B cell (primary cell): Measurements from ENCODE around the gene ARHGAP1. TPM values are rescaled to one million over a fixed set of nuclear protein-coding genes. Genes with fewer than 3 reads are reported as not detected.

Experiments used
- ATAC-seq: fragments of 200-7000 bp; cut with Tn5 transposase; one replicate; pipeline ENCODE4 v1.10.0; 2021; ENCODE audit warnings: low read depth, mild to moderate bottlenecking, moderate number of reproducible peaks, moderate library complexity
- CTCF ChIA-PET: fragments of 350-600 bp; sonication (Branson Sonifier 250); formaldehyde crosslinking; loops from one replicate; lab custom pipeline; 2021; ENCODE audit warnings: antibody characterized with exemption, inconsistent platforms; lab: Charles Lee
- POLR2A ChIA-PET: fragments of 350-600 bp; sonication (Branson Sonifier 250); formaldehyde crosslinking; loops from one replicate; lab custom pipeline; 2021; ENCODE audit warnings: antibody characterized with exemption; lab: Charles Lee
- DNase-seq: peaks from one replicate; pipeline ENCODE4 v3.0.0; 2013
- H2AFZ ChIP-seq: 2 replicates; pipeline ENCODE4 v1.6.1; 2012; ENCODE audit warnings: mild to moderate bottlenecking, low read depth, low read length; ENCODE audit not compliant: insufficient read depth, poor library complexity, severe bottlenecking
- H3K27ac ChIP-seq, 2 donors: 1 replicate in 1 of 2; 2 replicates in 1 of 2; pipeline ENCODE4 v1.5.1; 2012 to 2013; ENCODE audit warnings: low read length in 2 of 2, mild to moderate bottlenecking in 2 of 2, moderate library complexity in 1 of 2
- H3K27me3 ChIP-seq, 4 experiments: fragments of 200-600 bp in 1 of 4; sonication (generic) in 1 of 4; replicated peaks in 1 of 4; 1 replicate in 2 of 4; 2 replicates in 2 of 4; pipeline versions ENCODE4 v1.6.1 to v1.7.0; 2013 to 2016; ENCODE audit warnings: low read length in 3 of 4, mild to moderate bottlenecking in 2 of 4, mixed read lengths in 1 of 4, moderate library complexity in 1 of 4; ENCODE audit not compliant: insufficient read depth in 4 of 4, control insufficient read depth in 3 of 4; ENCODE audit errors: control extremely low read depth in 1 of 4
- H3K36me3 ChIP-seq, 2 experiments: replicated peaks in 1 of 2; 1 replicate in 1 of 2; 2 replicates in 1 of 2; pipeline versions ENCODE4 v1.6.1 to v1.7.1; 2013; ENCODE audit warnings: low read length in 1 of 2; ENCODE audit not compliant: insufficient read depth in 2 of 2, control insufficient read depth in 1 of 2; ENCODE audit errors: control extremely low read depth in 1 of 2, extremely low read depth in 1 of 2
- H3K4me1 ChIP-seq, 2 donors: fragments of 200-600 bp in 1 of 2; sonication (generic) in 1 of 2; 1 replicate in 1 of 2; 2 replicates in 1 of 2; pipeline versions ENCODE4 v1.5.1 to v1.6.1; 2013 to 2017; ENCODE audit warnings: low read length in 2 of 2; ENCODE audit not compliant: control insufficient read depth in 2 of 2, insufficient read depth in 2 of 2
- H3K4me2 ChIP-seq: replicated peaks from 2 replicates; pipeline ENCODE3; 2012; ENCODE audit warnings: mild to moderate bottlenecking, low read depth, low read length; ENCODE audit not compliant: poor library complexity, severe bottlenecking
- H3K4me3 ChIP-seq, 5 experiments: fragments of 200-600 bp in 1 of 5; sonication (generic) in 1 of 5; 1 replicate in 3 of 5; 2 replicates in 2 of 5; pipeline versions ENCODE4 v1.5.1 to v1.7.0; 2011 to 2016; ENCODE audit warnings: low read length in 4 of 5, mild to moderate bottlenecking in 4 of 5, low read depth in 2 of 5, control low read depth in 1 of 5, moderate library complexity in 1 of 5; ENCODE audit not compliant: insufficient read depth in 1 of 5; ENCODE audit errors: control extremely low read depth in 1 of 5, extremely low read depth in 1 of 5
- H3K79me2 ChIP-seq: fragments of 200-600 bp; sonication (generic); one replicate; pipeline ENCODE4 v1.6.0; 2016; ENCODE audit warnings: low read length; ENCODE audit not compliant: control insufficient read depth, insufficient read depth
- H3K9ac ChIP-seq: fragments of 200-600 bp; sonication (generic); 2 replicates; pipeline ENCODE4 v1.6.1; 2017; ENCODE audit warnings: mild to moderate bottlenecking, low read length, moderate library complexity
- H3K9me3 ChIP-seq, 3 donors: one replicate each; pipeline versions ENCODE4 v1.6.1 to v1.7.1; 2013; ENCODE audit warnings: low read length in 2 of 3; ENCODE audit not compliant: control insufficient read depth in 2 of 3, insufficient read depth in 1 of 3; ENCODE audit errors: control extremely low read depth in 1 of 3
- H4K20me1 ChIP-seq: 2 replicates; pipeline ENCODE4 v1.6.0; 2012; ENCODE audit warnings: mild to moderate bottlenecking, low read length; ENCODE audit not compliant: insufficient read depth, control insufficient read depth, poor library complexity, severe bottlenecking
- H3K27ac Mint-ChIP-seq: one replicate; pipeline ENCODE4 v1.8.0; 2021; ENCODE audit warnings: mixed read lengths
- H3K27me3 Mint-ChIP-seq: one replicate; pipeline ENCODE4 v1.8.0; 2021; ENCODE audit warnings: mixed read lengths
- H3K4me1 Mint-ChIP-seq: one replicate; pipeline ENCODE4 v1.8.0; 2021; ENCODE audit warnings: mixed read lengths
- H3K4me3 Mint-ChIP-seq: one replicate; pipeline ENCODE4 v1.8.0; 2021; ENCODE audit warnings: mixed read lengths
- H3K9me3 Mint-ChIP-seq: one replicate; pipeline ENCODE4 v1.8.0; 2022; ENCODE audit warnings: mixed read lengths; ENCODE audit not compliant: insufficient read depth
- EZH2 ChIP-seq: IDR thresholded peaks from 2 replicates; pipeline ENCODE4 v1.6.1; 2012; ENCODE audit warnings: borderline replicate concordance, low read depth, mild to moderate bottlenecking, moderate library complexity, low read length; ENCODE audit not compliant: insufficient read depth, poor library complexity, severe bottlenecking
- WGBS: methylation state at CpG from one replicate; pipeline ENCODE4 v1.1.5; 2013; ENCODE audit warnings: missing lambda C conversion rate; ENCODE audit not compliant: insufficient coverage; 5-methylcytosine and 5-hydroxymethylcytosine counted together
- intact Hi-C: fragments of 100-400 bp; cut with micrococcal nuclease; formaldehyde crosslinking; loops from one replicate; pipeline ENCODE4 v1.10.0; 2022
- polyA plus RNA-seq: library from polyadenylated mRNA; depleted of rRNA; stranded (reverse); fragments of >200 nt; gene quantifications from 2 replicates; pipeline ENCODE4 v1.2.3, GENCODE V29; 2012
- total RNA-seq, 2 donors: library from RNA; stranded (reverse); fragments of 120-200 nt in 1 of 2; gene quantifications; 1 replicate in 1 of 2; 2 replicates in 1 of 2; pipeline versions ENCODE4 v1.2.3 to v1.2.4, GENCODE V29; 2013 to 2022
- TF ChIP-seq, protein P1 (sequence below): fragments of 200-600 bp; IDR thresholded peaks from one replicate; pipeline ENCODE4 v1.8.0; 2022; ENCODE audit warnings: antibody characterized with exemption, mild to moderate bottlenecking

ARHGAP1 gene
- total and polyA plus RNA-seq, 2 donors (not counting 1 experiment from before 2014, with no cell fraction given), result 33.9 to 55.0 TPM

- no peaks in the 10 kb centered on the region for H3K27me3 ChIP-seq
- no peak overlapping the region for H2AFZ ChIP-seq
- H3K36me3 ChIP-seq, result peaks cover 0 to 54% of the 10 kb centered on the region in 2 experiments
- Mint-ChIP-seq H3K4me1 (peaks cover 33% of the 10 kb centered on the region), H3K9me3 (no peaks in the 10 kb centered on the region), H3K4me3 (peak overlapping the region; percentile 23), H3K27ac (peak overlapping the region; percentile 76), H3K27me3 (no peaks in the 10 kb centered on the region)
- H3K4me2 ChIP-seq, result peak overlapping the region; percentile 11
- no peak for DNase-seq
- ATAC-seq, result no peak
- peak overlapping the region in 1 of 2 donors; percentile 68 for H3K27ac ChIP-seq
- H3K4me1 ChIP-seq, result peaks cover 29 to 36% of the 10 kb centered on the region in 2 donors
- no peaks in the 10 kb centered on the region for H3K9me3 ChIP-seq
- POLR2A ChIA-PET, result no interaction called here
- no CpG with 5 or more reads among the region's 7 CpGs for WGBS
- H3K9ac ChIP-seq, result no peak overlapping the region
- intact Hi-C loops, result no loop called here
- H4K20me1 ChIP-seq, result no peaks in the 10 kb centered on the region
- no peak overlapping the region for H3K4me3 ChIP-seq
- TF ChIP-seq EZH2, result no peak
- TF ChIP-seq, protein P1, sequence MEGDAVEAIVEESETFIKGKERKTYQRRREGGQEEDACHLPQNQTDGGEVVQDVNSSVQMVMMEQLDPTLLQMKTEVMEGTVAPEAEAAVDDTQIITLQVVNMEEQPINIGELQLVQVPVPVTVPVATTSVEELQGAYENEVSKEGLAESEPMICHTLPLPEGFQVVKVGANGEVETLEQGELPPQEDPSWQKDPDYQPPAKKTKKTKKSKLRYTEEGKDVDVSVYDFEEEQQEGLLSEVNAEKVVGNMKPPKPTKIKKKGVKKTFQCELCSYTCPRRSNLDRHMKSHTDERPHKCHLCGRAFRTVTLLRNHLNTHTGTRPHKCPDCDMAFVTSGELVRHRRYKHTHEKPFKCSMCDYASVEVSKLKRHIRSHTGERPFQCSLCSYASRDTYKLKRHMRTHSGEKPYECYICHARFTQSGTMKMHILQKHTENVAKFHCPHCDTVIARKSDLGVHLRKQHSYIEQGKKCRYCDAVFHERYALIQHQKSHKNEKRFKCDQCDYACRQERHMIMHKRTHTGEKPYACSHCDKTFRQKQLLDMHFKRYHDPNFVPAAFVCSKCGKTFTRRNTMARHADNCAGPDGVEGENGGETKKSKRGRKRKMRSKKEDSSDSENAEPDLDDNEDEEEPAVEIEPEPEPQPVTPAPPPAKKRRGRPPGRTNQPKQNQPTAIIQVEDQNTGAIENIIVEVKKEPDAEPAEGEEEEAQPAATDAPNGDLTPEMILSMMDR, result no peak
- H3K79me2 ChIP-seq, result no peaks in the 10 kb centered on the region
- CTCF ChIA-PET, result no interaction called here
Observed at GRCh38 chr11:46675949-46676348, 24.5 kb downstream of the ARHGAP1 start.

GRCh38 chr11:46675288-46675851, 25.0 kb downstream of the ARHGAP1 start:
- 80% methylated on average over 4 of the region's 4 CpGs for WGBS
- H3K4me1 Mint-ChIP-seq, result peaks cover 33% of the 10 kb centered on the region
- TF ChIP-seq, protein P1, result no peak
- TF ChIP-seq EZH2, result no peak
- DNase-seq, result no peak
- H3K9ac ChIP-seq, result no peak overlapping the region
- ChIA-PET POLR2A (interaction anchor here (0.7 kb wide), 1 partner anchor 539 kb away, joined by 5 read pairs; no protein-coding TSS in a partner anchor), CTCF (interaction anchor here (0.6 kb wide), 1 partner anchor 485 kb away, joined by 3 read pairs; no protein-coding TSS in a partner anchor)
- no peak overlapping the region for H2AFZ ChIP-seq
- peak overlapping the region; percentile 51 to 68 for H3K27ac ChIP-seq
- H3K36me3 ChIP-seq, result peaks cover 0 to 54% of the 10 kb centered on the region in 2 experiments
- no peaks in the 10 kb centered on the region for H3K9me3 Mint-ChIP-seq
- no peaks in the 10 kb centered on the region for H3K27me3 ChIP-seq
- no peaks in the 10 kb centered on the region for H3K9me3 ChIP-seq
- H4K20me1 ChIP-seq, result no peaks in the 10 kb centered on the region
- H3K4me2 ChIP-seq, result peak overlapping the region; percentile 11
- peak; percentile 18 for ATAC-seq
- peak overlapping the region; percentile 85 for H3K27ac Mint-ChIP-seq
- H3K4me1 ChIP-seq, result peaks cover 29 to 36% of the 10 kb centered on the region in 2 donors
- H3K27me3 Mint-ChIP-seq, result no peaks in the 10 kb centered on the region
- intact Hi-C loops, result no loop called here
- H3K4me3 Mint-ChIP-seq, result peak overlapping the region; percentile 23
- no peaks in the 10 kb centered on the region for H3K79me2 ChIP-seq
- H3K4me3 ChIP-seq, result no peak overlapping the region
